ENCODE measurements around the gene RALA.

Gene RALA, protein sequence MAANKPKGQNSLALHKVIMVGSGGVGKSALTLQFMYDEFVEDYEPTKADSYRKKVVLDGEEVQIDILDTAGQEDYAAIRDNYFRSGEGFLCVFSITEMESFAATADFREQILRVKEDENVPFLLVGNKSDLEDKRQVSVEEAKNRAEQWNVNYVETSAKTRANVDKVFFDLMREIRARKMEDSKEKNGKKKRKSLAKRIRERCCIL

DNA sequence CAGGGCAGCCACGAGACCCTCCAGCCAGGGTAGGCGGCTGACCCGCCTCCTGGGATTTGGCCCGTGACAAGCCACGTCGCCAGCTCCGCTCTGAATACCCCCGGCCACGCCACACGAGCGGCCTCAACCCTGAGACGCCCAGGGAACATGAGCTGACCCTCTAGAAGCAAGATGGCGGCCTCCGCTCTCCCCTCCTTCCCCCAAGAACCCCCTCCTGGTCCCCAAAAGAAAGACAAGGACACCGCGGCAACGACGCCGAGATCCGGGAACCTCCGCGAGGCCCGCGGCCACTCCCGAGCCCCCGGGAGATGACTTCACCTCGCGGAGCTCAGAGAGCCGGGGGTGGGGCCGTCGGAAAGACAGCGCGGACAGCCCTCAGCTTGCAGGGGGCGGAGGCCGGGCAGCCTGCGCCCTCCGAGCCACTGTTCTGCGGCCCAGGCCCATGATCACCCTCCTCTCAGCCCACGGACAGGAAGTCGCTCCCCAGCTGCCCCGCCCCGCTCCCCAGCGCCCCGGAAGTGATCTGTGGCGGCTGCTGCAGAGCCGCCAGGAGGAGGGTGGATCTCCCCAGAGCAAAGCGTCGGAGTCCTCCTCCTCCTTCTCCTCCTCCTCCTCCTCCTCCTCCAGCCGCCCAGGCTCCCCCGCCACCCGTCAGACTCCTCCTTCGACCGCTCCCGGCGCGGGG is at the start of gene RALA:
RALA (plus strand) TSS at position 526 of the 685 bp plus-strand sequence. CDS start 63,096 bp downstream, outside the sequence.
- peak; percentile 85 for DNase-seq (ENCODE audit: low read depth)

GRCh38 chr7:39574673-39575349 is 48.6 kb upstream of the RALA start:
- DNase-seq (ENCODE audit: low read depth), result no peak

DNA sequence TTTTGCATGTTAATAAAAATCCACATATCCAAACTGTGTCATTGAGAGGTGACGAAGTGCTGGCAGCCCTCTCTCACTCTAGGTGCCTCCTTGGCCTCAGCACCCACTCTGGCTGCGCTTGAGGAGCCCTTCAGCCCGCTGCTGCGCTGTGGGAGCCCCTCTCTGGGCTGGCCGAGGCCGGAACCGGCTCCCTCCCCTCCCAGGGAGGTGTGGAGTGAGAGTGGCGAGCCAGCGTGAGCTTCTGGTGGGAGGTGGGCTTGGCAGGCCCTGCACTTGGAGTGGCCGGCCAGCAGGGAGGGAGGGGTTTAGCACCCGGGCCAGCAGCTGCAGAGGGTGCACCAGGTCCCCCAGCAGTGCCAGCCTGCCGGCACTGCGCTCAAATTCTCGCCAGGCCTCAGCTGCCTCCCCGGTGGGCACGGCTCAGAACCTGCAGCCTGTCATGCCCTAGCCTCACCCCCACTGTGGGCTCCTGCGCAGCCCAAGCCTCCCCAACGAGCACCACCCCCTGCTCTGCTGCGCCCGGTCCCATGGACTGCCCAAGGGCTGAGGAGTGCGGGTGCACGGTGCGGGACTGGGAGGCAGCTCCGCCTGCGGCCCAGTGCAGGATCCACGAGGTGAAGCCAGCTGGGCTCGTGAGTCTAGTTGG is 46.0 kb upstream of the RALA start:
- DNase-seq (ENCODE audit: low read depth), result no peak

DNA sequence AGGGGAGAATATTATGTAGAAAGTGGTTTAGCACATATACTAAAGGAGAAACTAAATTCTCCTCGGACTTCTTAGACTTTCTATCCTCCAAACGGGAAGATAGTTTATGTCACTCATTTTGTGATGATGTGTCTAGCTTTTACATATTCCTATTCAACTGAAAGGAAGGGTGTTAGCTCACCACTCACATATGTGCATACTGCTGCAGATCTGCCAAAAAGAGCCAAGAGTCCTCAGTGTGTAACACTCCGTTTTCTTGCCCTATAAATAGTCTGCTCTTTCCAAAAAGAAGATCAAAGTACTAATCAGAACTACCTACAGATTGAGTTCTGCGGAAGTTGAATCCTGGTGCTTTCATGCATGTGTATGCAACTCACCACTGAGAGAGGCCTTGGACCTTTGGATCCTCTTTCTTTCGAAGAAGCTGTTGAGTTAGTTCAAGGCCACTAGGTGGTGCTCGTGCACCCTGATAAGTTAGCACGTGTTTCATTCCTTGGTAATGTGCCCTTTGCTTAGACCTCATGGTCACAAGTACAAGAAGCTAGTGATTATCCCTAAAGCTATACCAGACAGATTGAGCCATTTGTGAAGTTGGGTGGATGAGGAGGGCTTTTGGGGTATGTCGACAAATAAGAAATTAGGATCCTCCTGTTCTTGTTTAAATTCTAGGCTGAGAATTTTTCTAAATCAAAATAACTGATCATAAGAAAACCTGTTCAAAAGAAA is 43.1 kb upstream of the RALA start:
- peak; percentile 46 for DNase-seq (ENCODE audit: low read depth)

- no peak for DNase-seq (ENCODE audit: low read depth)
These were observed 40.8 kb upstream of the RALA start for GRCh38 chr7:39582536-39582935.

DNA sequence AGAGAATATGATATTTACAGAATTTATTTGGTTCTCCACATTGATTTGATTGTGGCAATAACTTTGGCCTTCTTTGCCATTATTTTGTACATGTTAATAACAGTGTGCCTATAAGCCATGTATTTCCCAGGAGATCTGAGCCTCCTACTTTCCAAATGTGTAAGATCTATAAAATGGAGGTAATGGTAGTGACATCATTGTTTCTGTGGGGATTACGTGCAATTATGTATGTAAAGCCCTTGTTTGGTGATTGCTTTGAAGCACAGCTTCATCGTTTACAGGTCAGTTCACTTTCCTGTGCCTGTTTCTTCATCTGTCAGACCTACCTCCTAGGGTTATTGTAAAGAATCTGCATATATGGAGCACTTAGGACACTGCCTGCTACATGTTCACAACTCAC is 39.8 kb upstream of the RALA start:
- DNase-seq (ENCODE audit: low read depth), result no peak

DNA sequence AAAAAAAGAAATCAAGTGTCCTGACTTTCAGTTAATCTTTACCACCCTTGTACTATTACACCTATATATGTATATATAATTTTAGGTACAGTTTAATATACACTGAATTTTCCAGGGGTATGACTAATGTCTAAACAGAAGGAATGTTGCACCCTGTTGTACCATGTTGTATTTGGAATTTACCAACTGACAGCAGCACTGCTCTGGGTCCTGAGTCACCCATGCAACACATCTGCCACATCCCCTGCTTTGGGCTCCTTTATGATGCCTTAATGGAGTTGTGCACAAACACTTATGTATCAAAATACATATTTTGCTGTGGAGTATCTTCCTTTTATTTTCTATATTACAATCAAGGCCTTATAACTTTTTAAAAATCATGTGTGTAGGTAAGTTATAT is 36.0 kb upstream of the RALA start:
- no peak for DNase-seq (ENCODE audit: low read depth)

DNA sequence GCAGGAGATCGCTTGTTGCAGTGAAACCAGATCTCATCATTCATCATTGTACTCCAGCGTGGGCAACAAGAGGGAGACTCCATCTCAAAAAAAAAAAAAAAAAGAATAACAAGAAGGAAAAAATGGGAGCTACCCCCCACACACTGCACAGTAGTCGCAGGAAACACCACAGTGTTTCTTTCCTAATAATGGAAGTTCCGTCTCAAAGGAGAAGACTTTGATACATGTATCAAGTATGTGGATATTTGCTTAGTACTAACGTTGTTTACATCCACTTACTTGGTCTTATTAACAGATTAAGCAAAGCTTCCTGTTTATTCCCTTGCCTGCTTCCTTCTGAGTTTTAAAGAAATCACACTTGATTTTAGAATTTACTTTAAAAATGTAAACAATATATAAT is 35.0 kb upstream of the RALA start:
- DNase-seq (ENCODE audit: low read depth), result no peak

GRCh38 chr7:39589323-39590111 is 33.9 kb upstream of the RALA start:
- peak; percentile 26 for DNase-seq (ENCODE audit: low read depth)

DNA sequence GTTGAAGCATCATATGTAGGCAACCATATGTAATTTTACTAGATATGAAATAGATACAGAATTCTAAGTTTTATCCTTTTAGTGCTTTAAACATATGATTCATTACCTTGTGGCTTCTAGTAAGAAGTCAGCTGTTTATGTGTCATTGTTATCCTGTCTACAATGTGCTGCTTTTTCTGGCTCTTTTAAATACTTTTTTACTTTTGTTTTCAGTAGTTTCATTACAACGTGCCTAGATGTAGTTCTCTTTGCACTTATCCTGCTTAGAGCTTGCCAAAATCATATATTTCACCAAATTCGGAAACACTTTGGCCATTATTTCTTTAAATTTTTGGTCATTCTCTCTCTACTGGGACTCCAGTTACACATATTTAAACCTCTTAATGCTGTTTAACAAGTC is 30.8 kb upstream of the RALA start:
- DNase-seq (ENCODE audit: low read depth), result no peak

DNA sequence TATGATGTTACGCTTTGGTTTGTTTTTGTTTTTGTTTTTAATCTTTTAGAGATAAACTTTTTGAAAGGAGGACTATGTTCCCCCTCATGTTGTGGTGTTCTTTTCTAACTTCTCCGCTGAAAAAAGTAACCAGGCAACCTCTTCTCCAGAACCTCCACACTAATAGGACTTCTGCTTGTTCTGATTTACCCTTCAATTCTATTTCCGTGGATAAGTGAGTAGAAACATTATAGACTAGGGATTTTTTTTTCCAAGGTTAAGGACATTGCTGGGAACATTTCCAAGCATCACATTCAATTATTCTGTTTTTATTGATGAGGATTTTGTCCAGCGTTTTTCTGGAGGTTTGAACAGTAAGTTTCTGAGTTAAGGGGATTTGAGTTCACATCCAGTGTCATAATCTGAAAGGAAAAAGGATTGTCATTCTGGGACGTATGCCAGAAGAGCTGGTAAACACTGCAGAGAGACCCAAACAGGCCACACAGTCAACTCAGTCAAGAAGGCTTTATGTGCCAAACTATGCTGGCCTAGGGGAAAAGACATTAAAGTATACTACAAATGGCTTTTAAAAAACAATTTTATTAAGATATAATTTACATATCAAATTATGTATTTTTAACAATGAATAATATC is 28.3 kb upstream of the RALA start:
- DNase-seq (ENCODE audit: low read depth), result no peak

- DNase-seq (ENCODE audit: low read depth), result no peak
These were observed 21.0 kb upstream of the RALA start for GRCh38 chr7:39602351-39602750.

DNA sequence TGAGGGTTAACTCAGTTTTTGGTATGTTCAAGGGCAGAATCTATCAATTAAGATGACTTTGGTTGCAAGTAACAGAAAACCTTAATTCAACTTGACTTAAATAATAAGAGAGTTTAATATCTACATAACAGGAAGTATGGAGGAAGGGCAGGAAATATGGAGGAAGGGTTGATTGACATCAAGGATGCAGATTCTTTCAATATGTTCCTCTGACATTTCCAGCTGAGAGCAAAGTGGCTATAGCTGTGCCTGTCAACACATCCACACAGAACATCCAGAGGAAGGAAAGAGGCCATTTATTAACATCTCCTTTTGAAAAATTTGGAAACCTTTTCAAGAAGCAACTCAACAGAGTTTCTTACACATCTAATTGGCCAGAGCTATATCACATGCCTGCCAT is 19.4 kb upstream of the RALA start:
- DNase-seq (ENCODE audit: low read depth), result no peak

DNA sequence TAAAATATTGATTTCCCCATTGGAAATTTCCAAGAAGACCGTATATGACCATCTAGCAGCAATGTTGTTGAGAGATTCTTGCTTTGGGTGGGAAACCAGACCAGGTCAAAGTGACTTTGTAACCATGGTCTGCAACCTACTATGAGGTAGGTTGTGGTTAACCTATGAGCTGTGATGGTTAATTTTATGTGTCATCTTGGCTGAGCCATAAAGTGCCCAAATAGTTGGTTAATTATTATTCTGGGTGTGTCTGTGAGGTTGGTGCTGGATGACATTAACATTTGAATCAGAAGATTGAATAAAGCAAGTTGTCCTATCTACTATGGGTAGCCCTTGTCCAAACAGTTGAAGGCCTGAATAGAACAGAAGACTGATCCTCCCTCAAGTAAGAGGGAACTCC is 18.3 kb upstream of the RALA start:
- no peak for DNase-seq (ENCODE audit: low read depth)

DNA sequence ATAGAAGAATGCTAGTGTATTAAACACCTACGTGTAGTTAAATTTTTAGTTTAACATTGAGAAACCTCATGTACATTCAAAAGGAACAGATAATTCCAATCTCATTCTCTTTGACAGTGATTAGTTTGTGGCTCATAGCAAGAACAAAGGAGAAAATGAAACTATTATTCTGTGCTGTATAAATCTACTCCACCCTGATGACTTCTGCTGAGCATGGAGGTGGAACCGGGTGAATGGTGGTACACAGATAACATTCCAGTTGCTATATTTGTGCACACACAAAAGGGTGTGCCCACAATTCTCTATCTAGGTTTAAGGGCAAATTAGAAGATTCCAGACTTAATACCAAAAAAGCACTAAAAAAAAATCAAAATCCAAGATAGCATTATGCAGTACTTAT is 17.0 kb upstream of the RALA start:
- DNase-seq (ENCODE audit: low read depth), result no peak

DNA sequence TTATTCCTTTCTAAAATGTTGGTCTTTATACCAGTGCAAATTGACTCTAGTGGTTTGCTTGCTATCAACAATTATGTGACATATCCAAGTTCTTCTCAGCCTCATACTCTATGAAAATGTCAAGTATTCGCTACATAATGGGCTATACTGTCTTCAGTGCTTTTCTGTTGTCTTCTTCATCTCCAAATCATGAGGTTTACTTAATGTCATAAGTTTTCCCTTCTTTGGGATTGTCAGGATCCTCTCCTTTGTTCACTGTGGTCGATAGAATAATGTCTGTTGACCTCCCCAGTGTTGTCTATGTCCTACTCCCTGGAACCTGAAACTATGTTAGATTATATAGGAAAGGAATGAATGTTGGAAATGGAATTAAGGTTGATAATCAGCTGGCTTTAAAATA is 16.4 kb upstream of the RALA start:
- no peak for DNase-seq (ENCODE audit: low read depth)

- no peak for DNase-seq (ENCODE audit: low read depth)
These were observed 15.5 kb upstream of the RALA start for GRCh38 chr7:39607865-39608264.

DNA sequence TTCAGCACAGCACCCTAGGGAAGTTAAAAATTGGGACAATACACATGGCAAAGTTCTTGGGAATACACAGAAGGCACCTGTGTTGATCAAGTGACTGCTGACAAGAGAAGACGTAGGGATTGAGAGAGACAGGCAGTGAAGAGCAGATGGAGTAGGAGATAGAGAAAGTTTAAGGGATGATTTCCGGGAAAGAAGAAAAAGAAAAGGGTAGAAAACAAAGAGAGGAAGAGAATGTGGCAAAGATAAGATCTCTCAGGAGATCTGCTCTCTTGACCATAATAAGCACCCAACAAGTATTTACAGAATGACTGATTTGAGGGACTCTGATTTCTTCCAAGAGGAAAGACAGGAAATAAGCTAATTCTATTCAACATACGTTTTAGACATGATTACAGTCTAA is 15.1 kb upstream of the RALA start:
- DNase-seq (ENCODE audit: low read depth), result no peak

DNA sequence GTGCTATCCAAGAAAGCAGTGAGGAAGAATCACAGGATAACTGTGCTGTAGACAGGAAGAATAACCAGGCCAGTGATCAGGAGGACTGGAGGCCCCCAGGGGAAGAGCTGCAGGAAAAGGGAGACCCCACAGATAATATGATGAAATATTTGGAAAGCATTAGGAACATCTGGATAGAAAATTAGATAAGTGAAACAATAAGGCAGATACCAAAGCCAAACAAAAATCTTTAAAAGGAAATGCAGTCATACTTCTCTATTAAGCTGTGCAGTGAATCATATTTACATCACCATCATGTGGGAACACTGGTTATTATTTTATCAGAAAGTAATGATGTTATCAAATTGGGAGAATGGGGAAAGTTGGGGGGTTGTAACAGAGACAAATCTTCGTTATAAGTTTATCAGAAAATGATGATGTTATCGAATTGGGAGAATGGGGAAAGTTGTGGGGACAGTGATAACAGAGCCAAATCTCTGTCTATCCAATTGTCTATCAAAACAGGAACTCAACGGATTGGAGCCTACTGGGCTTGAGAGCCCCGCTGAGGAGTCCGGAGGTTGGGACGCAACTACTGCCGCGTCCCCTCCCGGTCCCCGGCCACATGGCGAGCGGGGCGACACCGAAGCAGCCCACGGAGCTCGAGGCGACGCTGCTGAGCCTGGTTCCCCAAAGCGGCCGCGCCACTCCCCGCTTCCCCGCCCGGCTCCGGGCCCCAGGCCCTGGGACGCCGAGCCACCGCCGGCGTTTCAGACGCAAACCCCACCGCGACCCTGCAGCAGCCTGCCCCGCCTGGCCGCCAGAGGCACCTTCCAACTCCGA is 14.0 kb upstream of the RALA start:
- no peak for DNase-seq (ENCODE audit: low read depth)

DNA sequence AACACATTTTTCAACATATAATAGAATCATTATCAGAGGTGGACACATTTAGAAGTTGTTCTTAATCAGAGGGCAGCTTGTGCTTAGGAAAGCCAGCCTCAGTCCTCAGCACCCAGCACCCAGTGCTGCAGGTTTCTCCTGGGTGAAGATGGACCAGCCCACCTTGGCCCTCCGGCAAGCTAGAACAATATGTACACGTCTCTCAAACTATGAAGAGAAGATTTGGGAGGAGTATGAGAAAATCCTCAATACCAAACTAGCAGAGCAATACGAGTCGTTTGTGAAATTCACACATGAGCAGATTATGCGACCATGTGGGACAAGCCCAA is 13.5 kb upstream of the RALA start:
- DNase-seq (ENCODE audit: low read depth), result no peak

All from stimulated activated CD8-positive, alpha-beta memory T cell treated with anti-CD3 and anti-CD28 coated beads, Interleukin-12 subunit alpha, Interleukin-12 subunit beta, amount 100 ng/mL, for 4 hours (primary cell).